KMS-11 (cell line): ENCODE results near the gene CRYGD.
"Not testable (repeated sequence)": the region's sequence is repeated elsewhere in the genome, so short reads cannot be mapped to it uniquely, and the experiment has no call there.

Source experiments
- H2AFZ ChIP-seq: fragments of 200-600 bp; sonication (generic); 2 replicates; pipeline ENCODE4 v1.6.1; 2016; ENCODE audit warnings: antibody characterized with exemption, mixed run types, low read depth
- H3K27ac ChIP-seq: fragments of 200-600 bp; sonication (generic); 2 replicates; pipeline ENCODE4 v1.6.1; 2016; ENCODE audit warnings: mild to moderate bottlenecking, mixed run types
- H3K27me3 ChIP-seq: fragments of 200-600 bp; sonication (generic); 2 replicates; pipeline ENCODE4 v1.6.1; 2017; ENCODE audit warnings: mild to moderate bottlenecking, low read depth, mixed run types, moderate library complexity; ENCODE audit not compliant: insufficient read depth
- H3K36me3 ChIP-seq: fragments of 200-600 bp; sonication (generic); 2 replicates; pipeline ENCODE4 v1.6.1; 2017; ENCODE audit warnings: mild to moderate bottlenecking, mixed run types; ENCODE audit not compliant: insufficient read depth
- H3K4me1 ChIP-seq: fragments of 200-600 bp; sonication (generic); 2 replicates; pipeline ENCODE4 v1.6.1; 2016; ENCODE audit warnings: mild to moderate bottlenecking, low read depth, mixed run types; ENCODE audit not compliant: poor library complexity, severe bottlenecking
- H3K4me2 ChIP-seq: fragments of 200-600 bp; sonication (generic); 2 replicates; pipeline ENCODE4 v1.7.0; 2016; ENCODE audit warnings: mild to moderate bottlenecking, mixed run types
- H3K4me3 ChIP-seq: fragments of 200-600 bp; sonication (generic); IDR thresholded peaks from 2 replicates; pipeline ENCODE4 v1.6.1; 2017; ENCODE audit warnings: low read depth, low read length, mixed read lengths; ENCODE audit not compliant: insufficient read depth
- H3K79me2 ChIP-seq: fragments of 200-600 bp; sonication (generic); 2 replicates; pipeline ENCODE4 v1.6.1; 2016; ENCODE audit warnings: low read depth, mixed run types; ENCODE audit not compliant: insufficient read depth
- H3K9ac ChIP-seq: fragments of 200-600 bp; sonication (generic); 2 replicates; pipeline ENCODE4 v1.6.1; 2016; ENCODE audit warnings: mild to moderate bottlenecking, mixed run types
- H4K20me1 ChIP-seq: fragments of 200-600 bp; sonication (generic); 2 replicates; pipeline ENCODE4 v1.6.1; 2016; ENCODE audit warnings: mild to moderate bottlenecking, mixed run types; ENCODE audit not compliant: insufficient read depth
- CTCF ChIP-seq: fragments of 200-600 bp; sonication (generic); conservative IDR thresholded peaks from 2 replicates; pipeline ENCODE4 v1.6.1; 2017; ENCODE audit warnings: low read depth, mild to moderate bottlenecking, antibody characterized with exemption, low read length, moderate library complexity, mixed read lengths

Gene CRYGD

GRCh38 chr2:208125251-208125650 lies 927 bp upstream of the CRYGD start:
- Histone ChIP-seq H3K4me2 (no peak overlapping the region), H3K4me3 (no peak overlapping the region), H3K4me1 (no peaks in the 10 kb centered on the region), H3K27me3 (no peaks in the 10 kb centered on the region), H3K79me2 (no peaks in the 10 kb centered on the region), H3K27ac (no peak overlapping the region), H3K36me3 (no peaks in the 10 kb centered on the region), H2AFZ (no peak overlapping the region), H3K9ac (no peak overlapping the region), H4K20me1 (no peaks in the 10 kb centered on the region)
- no peak for TF ChIP-seq CTCF

- no peaks in the 10 kb centered on the region for H3K4me1 ChIP-seq
- no peak for TF ChIP-seq CTCF
- no peak overlapping the region for H3K4me2 ChIP-seq
- H4K20me1 ChIP-seq = no peaks in the 10 kb centered on the region
- H3K79me2 ChIP-seq = no peaks in the 10 kb centered on the region
- no peak overlapping the region for H3K4me3 ChIP-seq
- no peaks in the 10 kb centered on the region for H3K27me3 ChIP-seq
- H3K27ac ChIP-seq = no peak overlapping the region
- no peaks in the 10 kb centered on the region for H3K36me3 ChIP-seq
- no peak overlapping the region for H2AFZ ChIP-seq
- no peak overlapping the region for H3K9ac ChIP-seq
These were observed 2.1 kb downstream of the CRYGD start for GRCh38 chr2:208122248-208122647.

GRCh38 chr2:208118918-208119317 lies 5.4 kb downstream of the CRYGD start:
- Histone ChIP-seq H2AFZ (no peak overlapping the region), H3K4me1 (no peaks in the 10 kb centered on the region), H3K4me2 (no peak overlapping the region), H4K20me1 (no peaks in the 10 kb centered on the region), H3K4me3 (no peak overlapping the region), H3K36me3 (no peaks in the 10 kb centered on the region), H3K9ac (no peak overlapping the region), H3K79me2 (no peaks in the 10 kb centered on the region), H3K27ac (no peak overlapping the region), H3K27me3 (no peaks in the 10 kb centered on the region)
- TF ChIP-seq CTCF = no peak

- H3K9ac ChIP-seq, H3K4me1 ChIP-seq, H3K27ac ChIP-seq, H2AFZ ChIP-seq, H3K27me3 ChIP-seq, H3K79me2 ChIP-seq, H4K20me1 ChIP-seq, H3K36me3 ChIP-seq, H3K4me3 ChIP-seq, H3K4me2 ChIP-seq: not testable (repeated sequence)
These were observed 6.9 kb downstream of the CRYGD start for GRCh38 chr2:208117390-208117789.

GRCh38 chr2:208112969-208113368 lies 11.4 kb downstream of the CRYGD start:
- H3K9ac ChIP-seq = no peak overlapping the region
- no peaks in the 10 kb centered on the region for H3K36me3 ChIP-seq
- no peak overlapping the region for H2AFZ ChIP-seq
- H3K4me2 ChIP-seq = no peak overlapping the region
- H3K4me1 ChIP-seq = no peaks in the 10 kb centered on the region
- H3K27ac ChIP-seq = no peak overlapping the region
- TF ChIP-seq CTCF = no peak
- no peaks in the 10 kb centered on the region for H3K27me3 ChIP-seq
- H3K79me2 ChIP-seq = no peaks in the 10 kb centered on the region
- H3K4me3 ChIP-seq = no peak overlapping the region
- H4K20me1 ChIP-seq = no peaks in the 10 kb centered on the region

GRCh38 chr2:208112273-208112745 lies 12.0 kb downstream of the CRYGD start:
- not testable (repeated sequence) for H3K9ac ChIP-seq, H3K4me1 ChIP-seq, H4K20me1 ChIP-seq, H3K36me3 ChIP-seq, H3K4me3 ChIP-seq, H3K27me3 ChIP-seq, H3K4me2 ChIP-seq, H3K79me2 ChIP-seq, H2AFZ ChIP-seq, H3K27ac ChIP-seq
